Endodermal cell (in vitro differentiated cells): ENCODE results near the gene DNASE1L1. TPM values are rescaled to one million over a fixed set of nuclear protein-coding genes. Genes with fewer than 3 reads are reported as not detected.

ENCODE experiments used
- DNase-seq: peaks from one replicate; pipeline ENCODE4 v3.0.0-alpha.2; 2017
- H3K27ac ChIP-seq: 2 replicates; pipeline ENCODE4 v1.5.1; 2013; ENCODE audit warnings: mild to moderate bottlenecking, low read depth, low read length, moderate library complexity
- H3K27me3 ChIP-seq: 2 replicates; pipeline ENCODE4 v1.6.1; 2013; ENCODE audit warnings: mild to moderate bottlenecking, low read length, moderate library complexity; ENCODE audit not compliant: insufficient read depth, control insufficient read depth, poor library complexity, severe bottlenecking
- H3K36me3 ChIP-seq: 2 replicates; pipeline ENCODE4 v1.7.0; 2013; ENCODE audit warnings: mild to moderate bottlenecking, low read length, moderate library complexity; ENCODE audit not compliant: control insufficient read depth, insufficient read depth
- H3K4me1 ChIP-seq: one replicate; pipeline ENCODE4 v1.7.0; 2013; ENCODE audit warnings: low read length; ENCODE audit not compliant: control insufficient read depth, insufficient read depth
- H3K4me3 ChIP-seq: 2 replicates; pipeline ENCODE4 v1.5.1; 2013; ENCODE audit warnings: mild to moderate bottlenecking, low read length, moderate library complexity
- H3K9ac ChIP-seq: 2 replicates; pipeline ENCODE4 v1.6.1; 2013; ENCODE audit warnings: mild to moderate bottlenecking, low read length, moderate library complexity; ENCODE audit not compliant: poor library complexity, severe bottlenecking; ENCODE audit errors: extremely low read depth
- H3K9me3 ChIP-seq: 2 replicates; pipeline ENCODE4 v1.6.1; 2013; ENCODE audit warnings: mild to moderate bottlenecking, low read length, moderate library complexity; ENCODE audit not compliant: control insufficient read depth
- H3K27ac Mint-ChIP-seq: 2 replicates; pipeline ENCODE4 v1.8.0; 2020; ENCODE audit warnings: mixed read lengths
- H3K27me3 Mint-ChIP-seq: 2 replicates; pipeline ENCODE4 v1.8.0; 2021; ENCODE audit warnings: mild to moderate bottlenecking, mixed read lengths; ENCODE audit not compliant: insufficient read depth
- H3K36me3 Mint-ChIP-seq: 2 replicates; pipeline ENCODE4 v1.8.0; 2020; ENCODE audit warnings: low read depth, mixed read lengths
- H3K4me1 Mint-ChIP-seq: 2 replicates; pipeline ENCODE4 v1.8.0; 2020; ENCODE audit warnings: mixed read lengths
- H3K4me3 Mint-ChIP-seq: 2 replicates; pipeline ENCODE4 v1.8.0; 2020; ENCODE audit warnings: mild to moderate bottlenecking, moderate library complexity, mixed read lengths
- H3K9me3 Mint-ChIP-seq: 2 replicates; pipeline ENCODE4 v1.8.0; 2020; ENCODE audit warnings: mild to moderate bottlenecking, mixed read lengths
- CTCF ChIP-seq: fragments of 200-600 bp; sonication (generic); conservative IDR thresholded peaks from 2 replicates; pipeline ENCODE4 v1.5.0; 2021; ENCODE audit warnings: antibody characterized with exemption, mild to moderate bottlenecking
- WGBS, 2 experiments: methylation state at CpG; one replicate each; pipeline versions ENCODE4 v1.1.5 to v1.1.7; 2013; ENCODE audit warnings: missing lambda C conversion rate in 2 of 2, mixed read lengths in 1 of 2; ENCODE audit not compliant: insufficient coverage in 1 of 2, insufficient read length in 1 of 2; 5-methylcytosine and 5-hydroxymethylcytosine counted together
- long read RNA-seq, 4 experiments: library from polyadenylated mRNA in 2 of 4; library from RNA in 1 of 4; library from capped mRNA in 1 of 4; stranded (forward) in 3 of 4; unstranded in 1 of 4; transcript quantifications; one replicate each; pipeline ENCODE4 v2.0.0, GENCODE V29; 2020 to 2021; ENCODE audit warnings: inconsistent platforms in 1 of 4
- polyA plus RNA-seq, 2 experiments: library from polyadenylated mRNA; stranded (reverse); fragments of 50-300 nt; gene quantifications; one replicate each; pipeline ENCODE4 v1.2.3, GENCODE V29; 2013
- total RNA-seq, 2 donors: library from RNA; stranded (reverse); fragmentation: NEBNext Ultra II Directional in 1 of 2; extraction: Animal tissue kit (Norgen Biotek cat#: 25700) in 1 of 2; gene quantifications; 2 replicates in 1 of 2; 3 replicates in 1 of 2; pipeline ENCODE4 v1.2.1, GENCODE V29; 2021

Gene DNASE1L1
- 10 to 100 TPM; 13.8 to 17.0 TPM for total RNA-seq
- polyA plus RNA-seq (2013, experiment 1 of 2): 13.1 TPM
- polyA plus RNA-seq (2013, experiment 2 of 2): 10.9 TPM
- long read RNA-seq, experiment 1, transcript DNASE1L1-203 (8 exons, 2,110 nt): major isoform, 5 of 10 reads
- long read RNA-seq, experiment 1, partial matches to known transcripts: 0 of 10 reads
- long read RNA-seq, experiment 1, other reads (novel, unspliced or antisense): 3 of 10 reads
- long read RNA-seq, experiment 2, transcript DNASE1L1-203 (8 exons, 2,110 nt): minor isoform, 5 of 36 reads
- long read RNA-seq, experiment 2, transcript DNASE1L1-204 (8 exons, 2,666 nt): minor isoform, 5 of 36 reads
- long read RNA-seq, experiment 2, transcript DNASE1L1-205 (10 exons, 3,008 nt): major isoform, 12 of 36 reads
- long read RNA-seq, experiment 2, partial matches to known transcripts: 4 of 36 reads
- long read RNA-seq, experiment 2, other reads (novel, unspliced or antisense): 4 of 36 reads
- long read RNA-seq, experiment 3, transcript DNASE1L1-203 (8 exons, 2,110 nt): minor isoform, 7 of 22 reads
- long read RNA-seq, experiment 3, transcript DNASE1L1-205 (10 exons, 3,008 nt): major isoform, 12 of 22 reads
- long read RNA-seq, experiment 3, partial matches to known transcripts: 0 of 22 reads
- long read RNA-seq, experiment 3, other reads (novel, unspliced or antisense): 2 of 22 reads
- long read RNA-seq, experiment 4, partial matches to known transcripts: 2 of 8 reads
- long read RNA-seq, experiment 4, other reads (novel, unspliced or antisense): 3 of 8 reads

GRCh38 chrX:154409222-154409871 lies at the start of gene DNASE1L1:
Gene DNASE1L1, minus strand, starts transcription at chrX:154409254. Its CDS starts 3,686 bp downstream, at chrX:154405568.
- no peaks in the 10 kb centered on the region for H3K36me3 Mint-ChIP-seq
- peak; percentile 97 for DNase-seq
- Histone ChIP-seq H3K9ac (peak within 1 kb of the TSS; percentile 25), H3K4me3 (peak within 1 kb of the TSS; percentile 76), H3K4me1 (no peaks in the 10 kb centered on the region), H3K27me3 (no peaks in the 10 kb centered on the region), H3K36me3 (no peaks in the 10 kb centered on the region), H3K9me3 (no peaks in the 10 kb centered on the region), H3K27ac (no peak within 1 kb of the TSS)
- H3K27ac Mint-ChIP-seq: peak within 1 kb of the TSS; percentile 87
- no peak for TF ChIP-seq CTCF
- H3K4me1 Mint-ChIP-seq: peaks cover 5% of the 10 kb centered on the region
- H3K9me3 Mint-ChIP-seq: peaks cover 53% of the 10 kb centered on the region
- 18 to 24% methylated on average over 2 to 23 of the region's 26 CpGs for WGBS, 2 experiments
- peak within 1 kb of the TSS; percentile 39 for H3K4me3 Mint-ChIP-seq
- H3K27me3 Mint-ChIP-seq: peaks cover 1% of the 10 kb centered on the region

GRCh38 chrX:154458116-154458953 lies 49.3 kb upstream of the DNASE1L1 start, which contains the start of gene PLXNA3:
Gene PLXNA3, plus strand, starts transcription at chrX:154458281. Its CDS starts 1,903 bp downstream, at chrX:154460184.
- no peak for TF ChIP-seq CTCF
- peaks cover 3% of the 10 kb centered on the region for H3K27me3 Mint-ChIP-seq
- peak within 1 kb of the TSS; percentile 70 for H3K4me3 Mint-ChIP-seq
- peaks cover 67% of the 10 kb centered on the region for H3K9me3 Mint-ChIP-seq
- H3K4me3 ChIP-seq: peak within 1 kb of the TSS; percentile 80
- H3K4me1 Mint-ChIP-seq: no peaks in the 10 kb centered on the region
- peak within 1 kb of the TSS; percentile 81 for H3K27ac ChIP-seq
- H3K36me3 Mint-ChIP-seq: peaks cover 14% of the 10 kb centered on the region
- peak within 1 kb of the TSS; percentile 58 for H3K27ac Mint-ChIP-seq
- WGBS, 2 experiments: 0% methylated on average over 2 to 76 of the region's 88 CpGs
- peak; percentile 68 for DNase-seq
- H3K36me3 ChIP-seq: no peaks in the 10 kb centered on the region
- no peaks in the 10 kb centered on the region for H3K4me1 ChIP-seq
- no peaks in the 10 kb centered on the region for H3K9me3 ChIP-seq
- peak within 1 kb of the TSS; percentile 47 for H3K9ac ChIP-seq
- H3K27me3 ChIP-seq: no peaks in the 10 kb centered on the region
